GM21526 (cell line): ENCODE results near the gene MEF2A.

Experiments used
- ATAC-seq: cut with Tn5 transposase; IDR thresholded peaks from one replicate; pipeline ENCODE4 v1.9.1; 2021; ENCODE audit warnings: moderate library complexity; ENCODE audit not compliant: unreplicated experiment, low FRiP score

MEF2A gene

DNA sequence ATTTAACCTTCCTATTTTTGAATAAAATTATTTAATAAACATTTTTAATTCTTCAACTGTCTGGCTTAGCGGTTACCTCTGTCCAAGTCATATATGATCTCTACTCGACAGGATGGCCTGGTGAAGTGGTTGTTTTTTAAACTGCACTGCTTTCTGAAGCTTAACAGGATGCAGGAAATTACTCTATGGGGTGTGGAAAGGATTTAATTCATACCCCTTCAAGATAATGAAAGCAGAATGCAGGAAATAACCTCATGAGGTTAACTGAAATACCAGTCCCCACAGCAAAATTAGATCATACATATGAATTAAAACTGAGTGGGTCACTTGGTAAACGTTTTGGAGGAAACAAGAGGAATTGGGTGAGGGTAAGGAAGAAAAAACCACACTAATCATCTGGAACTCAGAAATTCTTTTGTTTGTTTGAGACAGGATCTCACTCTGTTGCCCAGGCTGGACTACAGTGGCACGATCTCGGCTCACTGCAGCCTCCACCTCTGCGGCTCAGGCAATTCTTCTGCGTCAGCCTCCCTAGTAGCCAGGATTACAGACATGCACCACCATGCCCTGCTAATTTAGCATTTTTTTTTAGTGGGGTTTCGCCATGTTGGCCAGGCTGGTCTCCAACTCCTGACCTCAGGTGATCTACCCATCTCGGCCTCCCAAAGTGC is 117.4 kb downstream of the MEF2A start:
- no peak for ATAC-seq

DNA sequence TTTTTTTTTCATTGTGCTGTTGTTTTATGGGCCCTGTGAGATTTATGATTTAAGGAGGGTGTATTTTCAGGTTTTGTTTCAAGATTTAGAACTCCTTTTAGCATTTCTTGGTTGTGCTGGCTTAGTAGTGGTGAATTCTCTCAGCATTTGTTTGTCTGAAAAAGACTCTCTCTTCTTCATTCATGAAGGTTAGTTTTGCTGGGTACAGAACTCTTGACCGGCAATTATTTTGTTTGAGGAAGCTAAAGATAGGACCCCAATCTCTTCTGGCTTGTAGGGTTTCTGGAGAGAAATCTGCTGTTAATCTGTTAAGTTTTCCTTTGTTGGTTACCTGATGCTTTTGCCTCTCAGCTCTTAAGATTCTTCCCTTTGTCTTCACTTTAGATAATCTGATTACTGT is 120.5 kb downstream of the MEF2A start:
- no peak for ATAC-seq

DNA sequence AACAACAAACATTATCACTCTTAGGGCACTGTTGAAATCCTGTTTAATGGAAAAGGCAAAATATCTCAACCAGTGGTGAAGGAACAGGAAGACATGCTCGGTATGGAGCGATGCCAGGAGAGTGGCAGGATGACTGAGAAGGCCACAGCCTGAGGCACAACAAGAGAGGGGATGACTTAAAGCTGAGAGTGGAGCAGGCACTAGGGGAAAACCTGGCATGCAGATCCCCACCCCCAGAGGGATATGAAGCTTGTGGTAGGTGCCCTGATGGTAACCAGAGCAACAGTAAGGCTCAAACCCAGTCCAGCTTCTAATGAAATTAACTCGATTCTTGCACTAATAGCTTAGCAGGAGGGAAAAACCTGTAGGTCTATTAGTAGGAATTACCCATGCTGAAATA is 127.0 kb downstream of the MEF2A start:
- no peak for ATAC-seq

DNA sequence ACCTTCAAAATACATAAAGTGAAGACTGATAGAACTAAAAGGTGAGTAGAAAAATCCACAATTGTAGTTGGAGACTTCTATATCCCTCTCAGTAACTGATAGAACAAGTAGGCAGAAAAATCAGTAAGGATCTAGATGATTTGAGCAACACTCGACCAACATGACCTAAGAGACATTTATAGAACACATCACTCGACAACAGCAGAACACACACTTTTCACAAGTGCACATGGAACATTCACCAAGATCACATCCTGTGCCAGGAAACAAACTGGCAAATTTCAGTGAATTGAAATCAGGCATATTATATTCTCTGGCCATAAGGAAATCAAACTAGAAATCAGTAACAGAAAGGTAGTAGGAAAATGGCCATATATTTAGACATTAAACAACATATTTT is 130.3 kb downstream of the MEF2A start:
- no peak for ATAC-seq

DNA sequence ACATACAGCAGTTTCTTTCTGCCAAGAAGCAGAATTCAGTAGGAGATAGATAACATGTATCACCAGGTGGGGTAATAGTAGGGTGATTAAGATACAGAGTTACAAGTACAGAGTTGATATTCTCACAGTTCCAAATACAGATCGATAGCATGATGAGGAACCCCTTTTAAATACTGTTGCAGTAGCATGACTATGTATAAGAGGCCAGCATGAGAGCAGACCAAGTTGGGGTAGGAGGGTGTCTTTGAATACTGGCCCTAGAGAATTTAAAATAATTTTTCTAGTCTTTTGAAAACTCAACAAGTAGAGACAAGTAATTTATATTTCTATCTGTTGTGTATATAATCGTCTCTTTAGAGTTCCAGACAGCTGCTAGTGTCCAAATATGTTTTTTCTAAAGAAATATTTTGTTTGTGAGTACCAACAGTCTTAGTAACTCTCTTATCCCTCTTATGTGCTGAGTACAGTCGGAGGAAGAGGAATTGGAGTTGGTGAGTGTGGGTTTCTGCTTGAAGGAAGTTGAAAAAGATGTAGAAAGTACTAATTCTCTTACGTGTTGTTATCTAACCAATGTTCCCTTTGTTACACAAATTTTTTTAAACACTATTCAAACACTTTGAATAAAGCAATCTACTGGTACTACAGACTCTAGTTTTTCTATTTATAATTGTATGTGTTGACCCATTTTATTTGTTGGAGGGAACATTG is 137.3 kb downstream of the MEF2A start:
- no peak for ATAC-seq

DNA sequence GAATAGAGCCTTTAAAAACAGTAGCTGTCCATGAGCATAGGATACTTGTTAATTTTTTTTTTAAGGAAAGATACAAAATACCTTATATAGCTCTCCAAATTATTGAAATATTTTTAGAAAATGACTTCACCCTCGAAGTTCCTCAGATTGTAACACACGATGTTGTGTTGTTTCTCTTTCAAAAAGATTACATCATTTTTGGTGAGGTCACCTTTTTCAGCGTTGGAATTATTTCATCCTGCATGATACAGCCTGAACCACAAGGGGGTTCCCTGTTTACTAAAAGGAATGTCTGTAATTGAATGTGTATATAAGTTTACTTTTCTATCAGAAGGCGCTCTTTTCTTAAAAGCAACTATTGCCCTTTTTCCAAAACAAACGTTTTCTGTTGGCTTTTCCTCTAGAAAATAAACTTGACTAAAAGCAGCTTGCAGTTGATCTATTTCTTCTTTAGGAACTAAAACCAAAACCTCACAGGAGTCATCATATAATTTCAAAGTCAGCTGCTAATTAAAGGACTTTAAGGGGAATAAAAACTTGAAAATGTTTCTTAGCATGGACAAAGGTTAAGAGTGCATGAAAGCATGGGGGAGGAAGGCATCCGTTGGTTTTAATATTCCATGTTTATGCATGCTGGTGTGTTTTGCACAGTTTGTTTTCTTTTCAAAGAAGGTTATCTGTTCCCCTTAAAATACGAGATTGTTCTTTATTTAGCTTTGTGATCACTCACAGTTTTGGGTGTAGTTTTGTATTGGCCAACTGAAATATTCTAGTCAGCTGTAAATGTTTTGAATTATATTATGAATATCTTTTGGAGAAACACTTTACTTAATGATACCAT is 138.0 kb downstream of the MEF2A start:
- peak; percentile 51 for ATAC-seq

DNA sequence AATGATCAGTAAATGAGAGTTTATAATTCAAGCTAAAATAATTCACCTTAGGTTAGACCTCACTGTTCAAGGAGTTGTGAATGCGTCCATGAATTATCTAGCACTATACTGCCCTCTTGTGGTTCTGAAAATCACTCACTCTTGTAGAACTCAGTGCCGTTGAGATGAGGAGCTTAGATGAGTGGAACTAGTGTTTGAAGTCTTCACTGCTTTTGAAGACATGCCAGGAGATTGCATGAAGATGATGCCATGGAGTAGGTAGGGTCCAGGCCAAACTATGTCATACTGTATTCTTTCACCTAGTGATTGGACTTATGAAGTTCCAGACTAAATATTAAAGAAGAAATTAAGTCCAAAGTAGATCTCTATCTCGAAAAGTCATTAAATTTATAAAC is 138.7 kb downstream of the MEF2A start:
- peak; percentile 67 for ATAC-seq

DNA sequence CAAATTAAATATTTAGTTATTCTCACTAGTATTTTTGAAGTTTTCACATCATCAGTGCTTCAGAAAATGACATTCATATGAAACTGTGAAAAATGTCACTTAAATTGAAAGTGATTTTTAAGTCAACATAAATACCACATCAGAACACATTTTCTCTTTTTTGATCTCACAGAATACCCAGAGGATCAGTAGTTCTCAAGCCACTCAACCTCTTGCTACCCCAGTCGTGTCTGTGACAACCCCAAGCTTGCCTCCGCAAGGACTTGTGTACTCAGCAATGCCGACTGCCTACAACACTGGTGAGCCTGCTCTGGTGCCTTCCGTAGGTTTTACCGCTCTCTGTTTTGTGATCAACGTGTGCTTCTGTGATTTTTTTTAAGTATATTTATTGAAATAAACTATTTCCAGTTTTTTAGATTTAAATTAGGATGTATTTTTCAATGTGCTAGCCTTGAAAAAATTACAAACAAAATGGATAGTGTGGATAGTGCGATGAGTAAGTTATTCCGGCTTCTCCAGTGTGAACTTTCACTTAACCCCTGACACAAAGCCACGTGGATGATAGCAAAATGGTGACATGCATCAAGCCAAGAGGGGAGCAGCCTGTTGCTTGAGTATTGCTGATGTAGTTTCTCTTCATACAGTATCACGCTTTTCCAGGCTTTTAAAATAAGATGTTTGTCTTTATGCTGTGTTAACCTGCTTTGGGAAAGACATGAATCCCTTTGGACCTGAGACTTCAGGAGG is 140.9 kb downstream of the MEF2A start:
- no peak for ATAC-seq

DNA sequence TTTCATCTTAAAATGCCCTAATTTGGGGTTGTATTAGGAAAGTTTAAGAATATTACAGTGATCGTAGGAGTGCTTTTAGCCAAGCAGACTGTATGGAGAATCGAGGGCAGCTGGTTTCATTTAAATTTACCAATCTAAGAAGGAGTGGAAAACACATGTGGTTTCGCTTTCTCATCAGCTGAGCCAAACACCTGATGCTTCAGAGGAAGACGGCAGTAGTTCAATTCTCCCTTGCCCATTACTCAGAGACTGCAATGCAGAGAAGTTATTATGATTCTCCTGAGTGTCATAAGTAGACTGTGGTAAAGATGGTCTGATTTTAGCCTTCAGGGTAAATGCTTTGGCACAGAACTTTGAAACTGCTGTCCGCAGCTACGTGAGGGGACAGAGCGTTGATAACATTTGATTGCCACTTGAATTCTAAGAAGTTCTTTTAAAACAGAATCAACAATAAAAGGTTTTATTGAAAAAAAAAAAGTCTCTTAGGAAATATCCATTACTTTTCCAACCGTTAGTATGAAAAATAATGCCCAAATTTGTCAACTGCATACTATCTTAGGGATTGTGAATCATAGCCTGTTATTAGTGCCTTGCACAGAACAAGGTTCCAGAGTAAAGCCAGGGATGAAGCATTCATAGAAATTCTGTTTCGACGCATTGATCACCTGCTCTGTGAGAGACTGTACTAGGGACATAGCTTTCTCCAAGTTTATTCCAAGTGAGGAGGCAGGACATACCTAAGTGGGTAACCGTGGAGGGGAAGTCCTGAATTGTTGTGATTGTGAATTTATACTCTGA is 141.9 kb downstream of the MEF2A start:
- ATAC-seq, result no peak

DNA sequence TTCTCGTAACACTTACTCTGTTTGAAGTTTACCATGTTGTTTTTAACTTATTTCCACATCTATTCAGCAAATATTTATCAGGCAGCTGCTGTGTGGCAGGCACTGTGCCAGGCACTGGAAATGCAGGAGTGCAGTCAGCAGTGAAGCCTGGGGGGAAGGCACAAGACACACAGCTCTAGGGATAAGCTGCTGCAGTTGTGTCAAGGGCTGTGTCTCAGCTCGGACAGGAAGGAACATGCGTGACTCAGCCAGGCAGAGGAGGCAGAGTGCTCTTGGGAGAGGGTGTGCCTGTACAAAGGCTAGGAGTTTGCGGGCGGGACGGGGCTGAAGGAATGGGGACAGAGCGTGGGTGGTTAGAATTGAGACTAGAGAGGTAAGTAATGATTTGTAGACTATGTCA is 142.8 kb downstream of the MEF2A start:
- ATAC-seq, result no peak

DNA sequence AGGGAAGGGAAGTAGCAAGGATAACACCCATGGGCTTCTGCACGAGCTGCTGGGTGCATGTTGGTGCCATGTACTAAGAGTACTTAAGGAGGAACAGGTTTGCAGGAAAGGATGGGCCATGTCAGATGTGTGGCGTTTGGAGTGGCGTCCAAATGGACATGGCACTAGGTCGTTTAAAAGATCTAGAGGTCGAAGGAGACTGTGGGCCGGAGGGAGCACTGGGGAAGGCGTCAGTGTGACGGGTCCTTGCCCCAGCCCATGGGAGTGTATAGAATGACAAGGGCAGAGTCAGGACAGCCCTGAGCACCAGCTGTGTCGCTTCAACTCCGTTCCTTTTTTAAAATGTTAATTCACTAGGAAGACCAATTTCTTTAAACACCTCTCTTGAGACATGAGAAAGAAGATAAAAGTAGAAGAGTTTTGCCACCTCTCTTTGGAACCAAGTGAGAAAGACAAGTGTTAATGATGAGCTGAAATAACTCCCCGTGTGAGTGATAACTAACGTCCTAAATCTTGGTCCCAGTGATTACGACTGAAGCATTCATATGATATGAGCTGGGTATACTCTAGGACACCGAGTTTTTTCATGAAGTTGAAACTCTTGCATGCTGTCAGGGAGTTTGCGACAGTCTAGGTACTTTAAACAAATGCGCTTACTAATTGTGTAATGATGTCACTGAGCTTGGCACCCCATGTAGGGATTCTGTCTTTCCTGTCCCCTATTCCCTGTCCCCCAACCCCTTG is 143.6 kb downstream of the MEF2A start:
- ATAC-seq, result no peak

DNA sequence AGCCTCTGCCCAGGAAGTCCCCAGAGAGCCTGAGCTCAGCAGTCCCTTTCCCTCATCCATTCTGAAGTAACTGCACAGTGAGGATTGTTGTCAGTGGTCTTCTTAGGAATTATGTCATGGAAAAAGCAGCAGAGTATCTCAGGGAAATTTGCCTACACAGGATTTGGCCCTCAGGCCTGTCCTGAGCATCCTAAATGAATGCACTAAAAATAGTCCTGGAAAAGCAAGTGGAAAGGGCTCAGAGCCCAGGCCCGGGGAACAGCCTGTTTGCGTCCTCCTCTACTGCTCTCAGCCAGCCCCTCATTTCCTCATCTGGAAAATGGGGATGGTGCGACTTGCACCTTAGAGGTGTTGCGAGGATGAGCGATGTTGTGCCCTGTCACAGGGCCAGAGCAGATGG is 145.8 kb downstream of the MEF2A start:
- no peak for ATAC-seq

DNA sequence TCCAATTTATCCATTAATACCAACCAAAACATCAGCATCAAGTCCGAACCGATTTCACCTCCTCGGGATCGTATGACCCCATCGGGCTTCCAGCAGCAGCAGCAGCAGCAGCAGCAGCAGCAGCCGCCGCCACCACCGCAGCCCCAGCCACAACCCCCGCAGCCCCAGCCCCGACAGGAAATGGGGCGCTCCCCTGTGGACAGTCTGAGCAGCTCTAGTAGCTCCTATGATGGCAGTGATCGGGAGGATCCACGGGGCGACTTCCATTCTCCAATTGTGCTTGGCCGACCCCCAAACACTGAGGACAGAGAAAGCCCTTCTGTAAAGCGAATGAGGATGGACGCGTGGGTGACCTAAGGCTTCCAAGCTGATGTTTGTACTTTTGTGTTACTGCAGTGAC is 146.6 kb downstream of the MEF2A start:
- ATAC-seq, result no peak

DNA sequence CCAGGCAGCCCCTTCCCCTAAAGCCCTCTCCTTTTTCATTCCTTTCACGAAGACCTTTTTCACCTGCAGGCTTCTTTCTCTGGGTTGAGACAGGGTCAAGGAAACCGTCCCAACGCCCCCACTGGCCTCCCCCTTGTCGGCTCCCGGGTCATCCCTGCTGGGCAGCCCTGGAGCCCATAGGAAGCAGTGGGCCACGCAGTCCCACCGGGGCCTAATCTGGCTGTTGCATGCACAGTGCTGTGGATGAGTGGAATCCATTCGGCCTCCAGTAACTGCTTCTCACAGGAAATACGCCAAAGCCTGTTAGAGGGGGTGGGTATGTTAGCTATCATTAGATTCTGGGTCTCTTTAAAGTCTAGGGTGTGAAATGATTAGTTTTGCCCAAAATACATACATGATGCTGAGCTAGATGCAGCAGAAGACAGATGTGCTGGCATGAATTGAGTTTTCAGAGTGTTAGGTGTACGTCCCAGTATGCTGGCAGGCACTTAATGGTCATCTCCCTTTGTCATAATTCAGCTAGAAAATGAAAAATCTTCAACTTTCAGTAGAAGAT is 150.8 kb downstream of the MEF2A start:
- no peak for ATAC-seq

DNA sequence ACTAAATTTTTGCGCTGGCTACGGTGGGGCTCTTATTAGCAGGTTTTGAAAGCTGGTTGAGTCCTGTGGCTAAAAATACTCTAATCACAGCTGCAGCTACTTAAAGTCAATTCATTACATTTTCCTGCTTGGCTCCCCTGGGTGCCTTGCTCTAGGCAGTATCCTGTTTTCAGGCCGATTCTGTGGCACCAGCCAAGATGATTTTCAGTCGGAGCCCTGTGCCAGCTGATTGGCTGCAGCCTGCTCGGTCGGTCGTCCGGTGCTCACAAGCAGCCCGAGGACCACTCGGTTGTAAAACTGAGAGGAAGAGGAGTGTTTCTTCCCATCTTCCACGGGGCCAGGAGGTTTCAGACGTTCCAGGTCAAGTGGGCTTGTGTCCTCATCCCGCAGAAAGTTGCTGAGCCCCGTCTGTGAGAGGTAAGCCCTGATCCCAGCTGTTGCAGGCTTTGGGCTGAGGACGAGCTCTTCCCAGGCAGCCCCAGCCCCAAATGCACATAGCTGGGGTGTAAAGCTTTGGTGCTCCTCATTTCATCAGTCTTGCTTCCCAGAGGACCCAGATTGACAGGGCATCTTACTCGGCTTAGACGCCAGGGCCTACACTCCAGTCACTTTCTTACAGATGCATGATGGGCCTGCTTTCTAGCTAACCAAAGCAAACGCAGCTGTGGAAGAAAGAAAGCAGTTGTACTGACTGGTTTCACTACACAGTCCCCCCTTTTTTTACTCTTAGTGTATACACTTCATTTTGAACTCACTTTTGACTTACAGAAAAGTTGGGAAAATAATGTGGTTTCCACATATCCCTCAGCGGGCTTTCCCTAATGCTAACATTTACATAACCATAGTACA is 151.6 kb downstream of the MEF2A start:
- no peak for ATAC-seq

DNA sequence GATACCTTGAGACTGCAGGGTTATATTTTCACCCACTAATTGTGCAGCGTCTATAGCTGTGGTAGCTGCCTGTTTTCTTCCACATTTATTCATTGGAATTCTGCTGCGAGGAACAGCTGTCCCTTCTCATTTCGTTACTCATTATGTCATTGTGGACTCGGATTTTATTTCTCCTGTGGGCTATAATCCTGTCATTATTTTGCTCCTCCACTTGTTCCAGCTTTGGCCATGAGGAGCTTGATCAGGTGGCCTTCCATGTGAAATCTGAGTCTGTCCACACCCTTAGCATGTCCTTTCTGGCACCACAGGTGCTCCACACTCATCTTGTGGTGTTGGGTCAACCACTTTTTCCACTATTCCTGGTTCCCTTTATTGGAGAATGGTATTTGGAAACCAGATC is 152.6 kb downstream of the MEF2A start:
- ATAC-seq, result no peak

DNA sequence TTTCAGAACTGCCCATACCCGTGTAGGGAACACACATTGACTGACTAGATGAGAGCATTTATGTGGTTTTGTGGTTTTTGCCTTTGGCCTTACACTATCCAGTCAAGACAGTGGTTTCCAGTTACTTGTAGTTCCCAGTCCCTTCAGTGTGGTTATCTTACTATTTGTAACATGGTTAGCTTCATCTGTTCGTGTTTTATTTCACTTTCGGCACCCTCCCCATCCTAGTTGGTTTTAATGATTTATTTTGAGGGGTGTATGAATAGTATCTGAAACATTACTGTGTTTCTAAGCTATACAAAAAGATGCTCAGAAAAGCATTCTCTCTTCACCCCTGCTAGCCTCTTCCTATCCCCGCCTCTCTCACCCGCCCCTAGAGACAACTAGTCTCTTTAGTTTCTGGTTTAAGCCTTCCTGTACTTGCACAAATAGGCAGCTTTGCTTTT is 153.3 kb downstream of the MEF2A start:
- ATAC-seq, result peak; percentile 79

DNA sequence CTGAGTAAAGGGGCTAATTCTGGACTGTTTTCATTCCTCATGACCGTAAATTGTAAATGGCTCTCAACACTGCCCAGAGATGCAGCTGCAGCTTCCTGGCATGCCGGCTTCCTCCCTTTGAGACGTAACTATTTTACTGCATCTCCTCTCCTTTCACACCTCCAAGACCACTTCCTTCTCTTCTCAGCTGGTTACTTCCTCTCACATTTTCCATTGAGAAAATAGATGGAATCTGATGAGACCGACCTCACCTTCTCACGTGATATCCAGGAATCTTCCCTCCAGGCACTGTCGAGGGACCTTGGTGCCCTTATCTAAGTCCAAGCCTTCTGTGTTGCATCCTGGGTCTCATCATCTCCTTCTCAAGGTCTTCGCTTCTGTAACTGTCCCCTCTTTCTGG is 154.7 kb downstream of the MEF2A start:
- ATAC-seq, result no peak
